Parathyroid adenoma (tissue), 2 donors: Measurements from ENCODE around the gene STX1B.

ENCODE experiments used
- H2AFZ ChIP-seq: fragments of 300-600 bp; sonication (generic); one replicate; pipeline ENCODE4 v1.7.0; 2017; ENCODE audit warnings: antibody characterized with exemption, mild to moderate bottlenecking
- H3K27ac ChIP-seq: fragments of 300-600 bp; sonication (generic); one replicate; pipeline ENCODE4 v1.7.0; 2017
- H3K27me3 ChIP-seq: fragments of 300-600 bp; sonication (generic); one replicate; pipeline ENCODE4 v1.7.0; 2017; ENCODE audit warnings: low read length; ENCODE audit not compliant: control insufficient read depth, insufficient read depth
- H3K36me3 ChIP-seq: fragments of 300-600 bp; sonication (generic); one replicate; pipeline ENCODE4 v1.7.0; 2017; ENCODE audit warnings: low read length; ENCODE audit not compliant: control insufficient read depth, insufficient read depth
- H3K4me1 ChIP-seq: fragments of 300-600 bp; sonication (generic); one replicate; pipeline ENCODE4 v1.7.0; 2017; ENCODE audit warnings: control low read depth
- H3K4me2 ChIP-seq: fragments of 300-600 bp; sonication (generic); one replicate; pipeline ENCODE4 v1.7.0; 2017; ENCODE audit warnings: low read length
- H3K4me3 ChIP-seq: fragments of 300-600 bp; sonication (generic); one replicate; pipeline ENCODE4 v1.7.0; 2017; ENCODE audit warnings: low read depth, low read length
- H3K79me2 ChIP-seq: fragments of 300-600 bp; sonication (generic); one replicate; pipeline ENCODE4 v1.7.0; 2017; ENCODE audit warnings: control low read depth
- H3K9ac ChIP-seq: fragments of 300-600 bp; sonication (generic); one replicate; pipeline ENCODE4 v1.7.0; 2017; ENCODE audit warnings: mild to moderate bottlenecking
- H3K9me3 ChIP-seq: fragments of 300-600 bp; sonication (generic); one replicate; pipeline ENCODE4 v1.7.0; 2017; ENCODE audit warnings: low read length; ENCODE audit not compliant: control insufficient read depth
- CTCF ChIP-seq: fragments of 300-600 bp; sonication (generic); IDR thresholded peaks from one replicate; pipeline ENCODE4 v1.7.0; 2017; ENCODE audit warnings: antibody characterized with exemption, mild to moderate bottlenecking
- donor health status: primary hyperparathyroidism.

Gene STX1B

GRCh38 chr16:30983289-30983889 is 27.0 kb downstream of the STX1B start:
- no peak overlapping the region for H3K4me3 ChIP-seq
- no peaks in the 10 kb centered on the region for H3K27me3 ChIP-seq
- no peak for TF ChIP-seq CTCF
- H3K36me3 ChIP-seq = no peaks in the 10 kb centered on the region
- H3K9ac ChIP-seq = no peak overlapping the region
- H3K27ac ChIP-seq = no peak overlapping the region
- H3K9me3 ChIP-seq = no peaks in the 10 kb centered on the region
- peaks cover 4% of the 10 kb centered on the region for H3K4me1 ChIP-seq
- H3K79me2 ChIP-seq = no peaks in the 10 kb centered on the region
- no peak overlapping the region for H2AFZ ChIP-seq
- no peak overlapping the region for H3K4me2 ChIP-seq

- TF ChIP-seq CTCF = no peak
- Histone ChIP-seq H3K4me2 (no peak overlapping the region), H3K9ac (no peak overlapping the region), H3K9me3 (no peaks in the 10 kb centered on the region), H2AFZ (no peak overlapping the region), H3K4me3 (no peak overlapping the region), H3K36me3 (no peaks in the 10 kb centered on the region), H3K4me1 (peaks cover 4% of the 10 kb centered on the region), H3K79me2 (no peaks in the 10 kb centered on the region), H3K27me3 (no peaks in the 10 kb centered on the region), H3K27ac (no peak overlapping the region)
These were observed 27.7 kb downstream of the STX1B start for GRCh38 chr16:30982548-30983288.

- Histone ChIP-seq H3K27ac (no peak overlapping the region), H3K79me2 (no peaks in the 10 kb centered on the region), H3K27me3 (no peaks in the 10 kb centered on the region), H3K9me3 (no peaks in the 10 kb centered on the region), H2AFZ (no peak overlapping the region), H3K4me1 (peaks cover 4% of the 10 kb centered on the region), H3K9ac (no peak overlapping the region), H3K4me3 (no peak overlapping the region), H3K4me2 (no peak overlapping the region), H3K36me3 (no peaks in the 10 kb centered on the region)
- TF ChIP-seq CTCF = no peak
These were observed 29.5 kb downstream of the STX1B start for GRCh38 chr16:30980959-30981358.

- H3K27ac ChIP-seq = no peak overlapping the region
- no peak overlapping the region for H3K4me3 ChIP-seq
- H3K79me2 ChIP-seq = no peaks in the 10 kb centered on the region
- H3K36me3 ChIP-seq = no peaks in the 10 kb centered on the region
- H3K27me3 ChIP-seq = no peaks in the 10 kb centered on the region
- H3K9me3 ChIP-seq = no peaks in the 10 kb centered on the region
- H3K9ac ChIP-seq = no peak overlapping the region
- H3K4me2 ChIP-seq = no peak overlapping the region
- no peak overlapping the region for H2AFZ ChIP-seq
- no peak for TF ChIP-seq CTCF
- H3K4me1 ChIP-seq = peaks cover 4% of the 10 kb centered on the region
These were observed 30.0 kb downstream of the STX1B start for GRCh38 chr16:30980434-30980833.

- TF ChIP-seq CTCF = no peak
- Histone ChIP-seq H3K4me3 (no peak overlapping the region), H3K79me2 (no peaks in the 10 kb centered on the region), H3K36me3 (no peaks in the 10 kb centered on the region), H2AFZ (no peak overlapping the region), H3K27ac (no peak overlapping the region), H3K4me2 (no peak overlapping the region), H3K9me3 (no peaks in the 10 kb centered on the region), H3K9ac (no peak overlapping the region), H3K4me1 (no peaks in the 10 kb centered on the region), H3K27me3 (no peaks in the 10 kb centered on the region)
These were observed 30.4 kb downstream of the STX1B start for GRCh38 chr16:30980023-30980371.
